Measurements from ENCODE around the gene CALML5. TPM values are rescaled to one million over a fixed set of nuclear protein-coding genes. Genes with fewer than 3 reads are reported as not detected.

CALML5 gene
- total RNA-seq, 1 donor: not detected

DNA sequence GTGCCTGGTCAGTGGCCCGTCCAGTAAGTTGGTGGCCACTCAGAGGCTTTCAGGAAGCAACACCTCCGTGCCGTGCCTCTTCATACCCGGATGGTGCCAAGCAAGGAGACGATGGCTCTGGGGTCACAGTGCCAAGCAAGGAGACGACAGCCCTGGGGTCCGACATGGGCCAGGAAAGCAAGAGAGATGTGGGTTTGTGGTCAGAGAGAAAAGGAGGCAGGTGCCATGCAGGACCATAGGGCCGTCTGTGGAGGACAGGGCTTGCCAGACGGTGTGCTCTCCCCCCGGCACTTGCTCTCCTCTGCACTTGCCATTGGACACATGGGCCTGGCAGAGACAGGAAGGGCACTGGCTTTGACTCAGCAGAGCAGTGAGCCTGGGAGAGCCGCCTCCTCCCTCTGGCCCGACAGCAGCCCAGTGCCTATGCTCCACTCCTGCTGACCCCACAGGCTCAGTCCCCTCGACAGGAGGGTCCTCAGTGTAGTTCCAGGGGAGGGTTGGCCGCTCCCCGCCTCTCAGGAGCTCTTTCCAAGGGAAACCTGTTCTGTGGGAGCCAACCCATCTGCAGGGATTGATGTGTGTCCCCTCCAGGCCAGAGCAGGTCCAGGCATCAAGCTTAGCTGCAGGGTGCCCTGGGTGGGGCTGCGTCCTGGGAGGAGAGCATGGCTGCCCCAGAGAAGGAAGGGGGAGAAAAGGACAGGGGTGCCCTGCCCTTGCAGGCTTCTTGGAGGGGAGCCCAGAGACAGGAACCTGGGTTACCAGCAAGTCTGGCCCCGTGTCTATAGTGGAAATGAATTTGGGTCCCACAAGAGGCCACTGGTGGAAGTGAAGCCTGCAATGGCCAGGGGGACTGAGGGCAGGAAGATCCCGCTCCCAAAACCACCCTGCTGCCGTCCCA lies 7.6 kb upstream of the CALML5 start:
- TF ChIP-seq, protein P1, sequence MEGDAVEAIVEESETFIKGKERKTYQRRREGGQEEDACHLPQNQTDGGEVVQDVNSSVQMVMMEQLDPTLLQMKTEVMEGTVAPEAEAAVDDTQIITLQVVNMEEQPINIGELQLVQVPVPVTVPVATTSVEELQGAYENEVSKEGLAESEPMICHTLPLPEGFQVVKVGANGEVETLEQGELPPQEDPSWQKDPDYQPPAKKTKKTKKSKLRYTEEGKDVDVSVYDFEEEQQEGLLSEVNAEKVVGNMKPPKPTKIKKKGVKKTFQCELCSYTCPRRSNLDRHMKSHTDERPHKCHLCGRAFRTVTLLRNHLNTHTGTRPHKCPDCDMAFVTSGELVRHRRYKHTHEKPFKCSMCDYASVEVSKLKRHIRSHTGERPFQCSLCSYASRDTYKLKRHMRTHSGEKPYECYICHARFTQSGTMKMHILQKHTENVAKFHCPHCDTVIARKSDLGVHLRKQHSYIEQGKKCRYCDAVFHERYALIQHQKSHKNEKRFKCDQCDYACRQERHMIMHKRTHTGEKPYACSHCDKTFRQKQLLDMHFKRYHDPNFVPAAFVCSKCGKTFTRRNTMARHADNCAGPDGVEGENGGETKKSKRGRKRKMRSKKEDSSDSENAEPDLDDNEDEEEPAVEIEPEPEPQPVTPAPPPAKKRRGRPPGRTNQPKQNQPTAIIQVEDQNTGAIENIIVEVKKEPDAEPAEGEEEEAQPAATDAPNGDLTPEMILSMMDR (IDR thresholded peaks at IDR 0.05; ENCODE audit: insufficient read depth, low read depth, low read length): no peak
- no peak for DNase-seq (ENCODE audit: low read depth)
- H3K4me3 ChIP-seq (ENCODE audit: low read depth, low read length): no peak overlapping the region

DNA sequence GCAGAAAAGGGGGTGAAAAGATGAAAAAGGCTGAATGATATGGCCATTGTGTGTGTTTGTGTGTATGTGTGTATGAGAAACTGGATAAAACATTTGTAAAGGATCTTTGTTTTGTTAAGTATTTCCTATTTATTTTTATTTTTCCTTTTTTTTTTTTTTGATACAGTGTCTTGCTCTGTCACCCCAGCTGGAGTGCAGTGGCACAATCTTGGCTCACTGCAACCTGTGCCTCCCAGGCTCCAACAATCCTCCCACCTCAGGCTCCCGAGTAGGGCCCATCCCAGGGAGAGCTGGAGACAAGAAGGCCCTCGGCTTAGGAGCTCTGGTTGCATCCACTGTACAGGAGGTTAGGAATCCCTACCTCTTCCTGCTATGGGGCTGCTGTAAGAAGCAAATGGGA lies 6.9 kb upstream of the CALML5 start:
- no peak for DNase-seq (ENCODE audit: low read depth)
- TF ChIP-seq, protein P1 (IDR thresholded peaks at IDR 0.05; ENCODE audit: insufficient read depth, low read depth, low read length): no peak
- no peak overlapping the region for H3K4me3 ChIP-seq (ENCODE audit: low read depth, low read length)

DNA sequence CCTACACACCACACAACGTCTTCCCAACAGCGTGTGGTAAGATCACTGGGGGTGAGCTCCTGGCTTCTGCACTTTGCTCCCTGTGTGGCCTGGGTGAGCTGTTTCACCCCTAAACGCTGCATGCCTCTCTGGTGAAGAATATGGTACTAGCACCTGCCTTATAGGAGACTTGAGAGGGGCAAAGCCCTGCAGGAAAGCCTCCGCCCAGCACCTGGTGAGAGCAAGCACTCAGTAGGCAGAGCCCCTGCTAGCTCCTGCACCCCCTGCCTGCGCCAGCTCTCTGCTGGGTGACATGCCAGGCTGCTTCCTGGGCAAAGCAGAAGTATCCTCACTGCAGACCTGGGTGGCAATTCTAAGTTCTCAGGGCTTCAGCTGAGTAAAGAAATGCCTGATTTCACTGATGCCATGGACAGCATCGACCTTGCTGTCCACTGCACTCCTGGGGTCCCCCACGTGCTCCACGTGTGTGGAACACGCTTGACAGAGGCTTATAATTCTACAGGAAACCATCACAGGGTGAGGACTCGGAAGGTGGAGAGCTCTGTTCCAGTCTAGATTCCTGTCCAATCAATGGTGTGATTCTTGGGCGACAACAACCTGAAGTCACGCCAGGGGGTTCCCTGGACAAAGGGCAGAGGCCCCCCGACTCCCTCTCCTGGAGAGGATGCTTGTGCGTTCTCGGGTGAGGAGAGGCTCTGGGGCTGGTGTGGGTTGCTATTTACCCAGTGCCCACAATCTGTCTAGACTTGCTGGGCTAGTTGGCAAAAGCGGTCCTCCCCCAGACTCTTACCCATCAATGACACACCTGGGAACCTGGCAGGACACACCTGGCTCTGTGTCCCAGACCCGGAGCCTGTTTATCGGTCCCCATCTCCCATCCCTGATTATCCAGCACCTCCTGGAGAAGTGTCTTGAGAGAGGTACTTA lies 5.0 kb upstream of the CALML5 start:
- no peak for DNase-seq (ENCODE audit: low read depth)
- H3K4me3 ChIP-seq (ENCODE audit: low read depth, low read length): no peak overlapping the region
- TF ChIP-seq, protein P1 (IDR thresholded peaks at IDR 0.05; ENCODE audit: insufficient read depth, low read depth, low read length): no peak

DNA sequence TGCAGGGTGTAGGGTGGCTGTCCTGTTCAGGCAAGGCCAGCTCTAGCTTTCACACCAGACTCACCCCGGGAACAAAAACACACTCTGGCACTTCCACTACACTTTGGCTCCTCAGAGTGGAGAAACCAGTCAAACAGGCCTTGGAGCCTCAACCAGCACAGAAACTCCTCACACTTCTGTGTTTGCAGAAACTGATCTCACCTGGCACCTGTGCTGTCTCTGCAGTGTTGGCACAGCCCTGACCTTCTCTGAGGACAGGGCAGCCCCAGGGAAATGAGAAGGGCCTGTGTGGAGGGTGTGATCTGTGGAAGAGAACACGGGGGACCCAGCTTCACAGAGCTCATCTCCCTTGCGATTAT lies 4.1 kb upstream of the CALML5 start:
- no peak for DNase-seq (ENCODE audit: low read depth)
- no peak overlapping the region for H3K4me3 ChIP-seq (ENCODE audit: low read depth, low read length)
- TF ChIP-seq, protein P1 (IDR thresholded peaks at IDR 0.05; ENCODE audit: insufficient read depth, low read depth, low read length): no peak

GRCh38 chr10:5502571-5503476 lies 3.5 kb upstream of the CALML5 start:
- H3K4me3 ChIP-seq (ENCODE audit: low read depth, low read length): no peak overlapping the region
- DNase-seq (ENCODE audit: low read depth): no peak
- TF ChIP-seq, protein P1 (IDR thresholded peaks at IDR 0.05; ENCODE audit: insufficient read depth, low read depth, low read length): no peak

- no peak overlapping the region for H3K4me3 ChIP-seq (ENCODE audit: low read depth, low read length)
- DNase-seq (ENCODE audit: low read depth): peak; percentile 22
- TF ChIP-seq, protein P1 (IDR thresholded peaks at IDR 0.05; ENCODE audit: insufficient read depth, low read depth, low read length): no peak
These were observed 2.7 kb upstream of the CALML5 start for GRCh38 chr10:5502061-5502521.
